Neural progenitor cell (in vitro differentiated cells): ENCODE data around the gene SLC6A18. TPM values are rescaled to one million over a fixed set of nuclear protein-coding genes. Genes with fewer than 3 reads are reported as not detected.

ENCODE experiments used
- DNase-seq: peaks from one replicate; pipeline ENCODE4 v3.0.0-alpha.2; 2016; ENCODE audit warnings: low spot score
- H2AFZ ChIP-seq: fragments of 200-600 bp; sonication (generic); replicated peaks from 2 replicates; pipeline ENCODE4 v1.6.1; 2016; ENCODE audit warnings: antibody characterized with exemption
- H3F3A ChIP-seq: fragments of 200-600 bp; sonication (generic); 2 replicates; pipeline ENCODE4 v1.6.1; 2016; ENCODE audit warnings: antibody characterized with exemption, low read depth
- H3K27ac ChIP-seq: fragments of 200-600 bp; sonication (generic); 2 replicates; pipeline ENCODE4 v1.5.1; 2016; ENCODE audit warnings: mild to moderate bottlenecking
- H3K27me3 ChIP-seq: fragments of 200-600 bp; sonication (generic); 2 replicates; pipeline ENCODE4 v1.6.1; 2016; ENCODE audit warnings: mild to moderate bottlenecking, moderate library complexity
- H3K36me3 ChIP-seq: fragments of 200-600 bp; sonication (generic); 2 replicates; pipeline ENCODE4 v1.5.1; 2016
- H3K4me1 ChIP-seq: fragments of 200-600 bp; sonication (generic); 2 replicates; pipeline ENCODE4 v1.6.1; 2016; ENCODE audit warnings: mixed run types
- H3K4me2 ChIP-seq: fragments of 200-600 bp; sonication (generic); 2 replicates; pipeline ENCODE4 v1.6.1; 2016
- H3K4me3 ChIP-seq: fragments of 200-600 bp; sonication (generic); 2 replicates; pipeline ENCODE4 v1.5.1; 2016
- H3K79me2 ChIP-seq: fragments of 200-600 bp; sonication (generic); 2 replicates; pipeline ENCODE4 v1.6.1; 2016; ENCODE audit warnings: low read depth
- H3K9ac ChIP-seq: fragments of 200-600 bp; sonication (generic); 2 replicates; pipeline ENCODE4 v1.6.1; 2016
- H3K9me3 ChIP-seq: fragments of 200-600 bp; sonication (generic); 2 replicates; pipeline ENCODE4 v1.5.1; 2016; ENCODE audit warnings: low read depth
- H4K20me1 ChIP-seq: fragments of 200-600 bp; sonication (generic); 2 replicates; pipeline ENCODE4 v1.6.1; 2016; ENCODE audit warnings: low read depth
- H3K27ac Mint-ChIP-seq: 3 replicates; pipeline ENCODE4 v1.8.0; 2021; ENCODE audit warnings: mixed read lengths
- H3K27me3 Mint-ChIP-seq: 2 replicates; pipeline ENCODE4 v1.8.0; 2022; ENCODE audit warnings: low read depth, mild to moderate bottlenecking, inconsistent platforms, moderate library complexity, mixed read lengths; ENCODE audit not compliant: insufficient read depth
- H3K36me3 Mint-ChIP-seq: 3 replicates; pipeline ENCODE4 v1.8.0; 2021; ENCODE audit warnings: mixed read lengths
- H3K4me1 Mint-ChIP-seq: 3 replicates; pipeline ENCODE4 v1.8.0; 2021; ENCODE audit warnings: mixed read lengths
- H3K4me3 Mint-ChIP-seq: 3 replicates; pipeline ENCODE4 v1.8.0; 2021; ENCODE audit warnings: mild to moderate bottlenecking, moderate library complexity, mixed read lengths
- H3K9me3 Mint-ChIP-seq: 3 replicates; pipeline ENCODE4 v1.8.0; 2020; ENCODE audit warnings: mixed read lengths
- EZH2 ChIP-seq: fragments of 200-600 bp; sonication (generic); IDR thresholded peaks from 2 replicates; pipeline ENCODE4 v1.6.1; 2017; ENCODE audit warnings: antibody characterized with exemption, mild to moderate bottlenecking, moderate library complexity
- EZH2phosphoT487 ChIP-seq: fragments of 200-600 bp; sonication (generic); IDR thresholded peaks from 2 replicates; pipeline ENCODE4 v1.6.1; 2017; ENCODE audit warnings: antibody characterized with exemption
- total RNA-seq: library from RNA; depleted of rRNA; stranded (reverse); fragments of >200 nt; gene quantifications from 2 replicates; pipeline ENCODE4 v1.2.3, GENCODE V29; 2015; ENCODE audit warnings: low replicate concordance
- TF ChIP-seq, protein P1 (sequence below): fragments of 200-600 bp; sonication (generic); IDR thresholded peaks from 2 replicates; pipeline ENCODE4 v1.5.1; 2017; ENCODE audit warnings: antibody characterized with exemption, mild to moderate bottlenecking

SLC6A18 gene
- total RNA-seq, 1 donor from 2014 or later: not detected

DNA sequence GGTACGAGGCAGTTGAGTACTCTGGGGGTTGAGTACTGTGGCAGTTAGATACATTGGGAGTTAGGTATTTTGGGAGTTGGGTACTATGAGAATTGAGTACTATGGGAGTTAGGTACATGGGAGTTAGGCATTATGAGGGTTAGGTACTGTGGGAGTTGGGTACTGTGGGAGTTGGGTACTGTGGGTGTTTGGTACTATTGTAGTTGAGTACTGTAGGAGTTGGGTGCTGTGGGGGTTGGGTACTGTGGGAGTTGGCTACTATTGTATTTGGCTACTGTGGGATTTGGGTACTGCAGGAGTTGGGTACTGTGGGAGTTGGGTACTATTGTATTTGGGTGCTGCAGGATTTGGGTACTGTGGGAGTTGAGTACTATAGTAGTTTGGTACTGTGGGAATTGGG, 28.6 kb upstream of the SLC6A18 start:
- no peak overlapping the region for H2AFZ ChIP-seq
- no peaks in the 10 kb centered on the region for H3K9me3 Mint-ChIP-seq
- H3K27ac ChIP-seq: no peak overlapping the region
- no peaks in the 10 kb centered on the region for H3K79me2 ChIP-seq
- no peak overlapping the region for H3K4me3 Mint-ChIP-seq
- H3K36me3 ChIP-seq: no peaks in the 10 kb centered on the region
- H3K9me3 ChIP-seq: no peaks in the 10 kb centered on the region
- peaks cover 8% of the 10 kb centered on the region for H3K27me3 ChIP-seq
- H3K4me1 ChIP-seq: peaks cover 6% of the 10 kb centered on the region
- no peak overlapping the region for H3K4me3 ChIP-seq
- peak overlapping the region; percentile 73 for H3K27ac Mint-ChIP-seq
- peaks cover 2% of the 10 kb centered on the region for H3K27me3 Mint-ChIP-seq
- no peak for TF ChIP-seq EZH2
- TF ChIP-seq, protein P1, sequence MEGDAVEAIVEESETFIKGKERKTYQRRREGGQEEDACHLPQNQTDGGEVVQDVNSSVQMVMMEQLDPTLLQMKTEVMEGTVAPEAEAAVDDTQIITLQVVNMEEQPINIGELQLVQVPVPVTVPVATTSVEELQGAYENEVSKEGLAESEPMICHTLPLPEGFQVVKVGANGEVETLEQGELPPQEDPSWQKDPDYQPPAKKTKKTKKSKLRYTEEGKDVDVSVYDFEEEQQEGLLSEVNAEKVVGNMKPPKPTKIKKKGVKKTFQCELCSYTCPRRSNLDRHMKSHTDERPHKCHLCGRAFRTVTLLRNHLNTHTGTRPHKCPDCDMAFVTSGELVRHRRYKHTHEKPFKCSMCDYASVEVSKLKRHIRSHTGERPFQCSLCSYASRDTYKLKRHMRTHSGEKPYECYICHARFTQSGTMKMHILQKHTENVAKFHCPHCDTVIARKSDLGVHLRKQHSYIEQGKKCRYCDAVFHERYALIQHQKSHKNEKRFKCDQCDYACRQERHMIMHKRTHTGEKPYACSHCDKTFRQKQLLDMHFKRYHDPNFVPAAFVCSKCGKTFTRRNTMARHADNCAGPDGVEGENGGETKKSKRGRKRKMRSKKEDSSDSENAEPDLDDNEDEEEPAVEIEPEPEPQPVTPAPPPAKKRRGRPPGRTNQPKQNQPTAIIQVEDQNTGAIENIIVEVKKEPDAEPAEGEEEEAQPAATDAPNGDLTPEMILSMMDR: no peak
- TF ChIP-seq EZH2phosphoT487: no peak
- no peaks in the 10 kb centered on the region for H4K20me1 ChIP-seq
- no peaks in the 10 kb centered on the region for H3K36me3 Mint-ChIP-seq
- H3K9ac ChIP-seq: no peak overlapping the region
- no peak for DNase-seq
- no peak overlapping the region for H3K4me2 ChIP-seq
- peaks cover 2% of the 10 kb centered on the region for H3K4me1 Mint-ChIP-seq
- peaks cover 15% of the 10 kb centered on the region for H3F3A ChIP-seq

DNA sequence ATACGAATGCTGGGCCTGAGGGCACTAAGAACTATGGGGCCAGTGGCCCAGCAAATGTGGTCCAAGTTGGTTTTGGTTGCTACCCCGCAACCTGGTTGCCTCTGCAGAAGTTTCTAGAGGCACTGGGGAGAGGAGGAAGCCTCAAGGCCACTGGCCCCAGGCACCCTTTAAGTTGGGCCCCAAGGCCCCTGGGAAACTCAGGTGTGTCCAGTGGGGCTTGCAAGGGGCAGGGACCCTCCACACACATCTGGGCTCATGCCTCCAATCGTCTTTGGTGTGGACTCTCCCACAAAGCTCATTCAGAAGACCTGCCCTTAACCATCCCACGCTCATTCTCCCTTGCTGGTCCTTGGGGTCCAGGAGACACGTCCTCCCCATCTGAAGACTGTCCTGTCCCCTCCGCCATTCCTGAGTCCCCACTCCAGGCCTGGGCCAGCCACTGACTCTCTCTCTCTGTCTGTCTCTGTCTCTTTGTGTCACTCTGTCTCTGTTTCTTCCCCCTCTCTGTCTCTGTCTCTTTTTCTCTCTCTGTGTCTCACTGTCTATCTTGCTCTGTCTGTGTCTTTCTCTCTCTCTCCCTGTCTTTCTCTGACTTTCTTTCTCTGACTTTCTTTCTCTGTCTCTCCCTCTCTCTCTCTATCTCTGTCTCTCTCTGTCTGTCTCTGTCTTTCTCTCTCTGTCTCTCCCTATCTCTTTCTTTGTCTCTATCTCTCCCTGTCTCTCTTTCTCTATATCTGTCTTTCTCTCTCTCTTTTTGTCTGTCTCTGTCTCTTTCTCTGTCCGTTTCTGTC, 27.1 kb upstream of the SLC6A18 start:
- Histone ChIP-seq H3K27me3 (peaks cover 5% of the 10 kb centered on the region), H3K4me2 (no peak overlapping the region), H3K9me3 (no peaks in the 10 kb centered on the region), H3K4me3 (no peak overlapping the region), H2AFZ (no peak overlapping the region), H3K27ac (no peak overlapping the region), H3K36me3 (no peaks in the 10 kb centered on the region), H3K9ac (no peak overlapping the region), H4K20me1 (no peaks in the 10 kb centered on the region), H3F3A (peaks cover 15% of the 10 kb centered on the region), H3K4me1 (peaks cover 6% of the 10 kb centered on the region), H3K79me2 (no peaks in the 10 kb centered on the region)
- H3K27ac Mint-ChIP-seq: no peak overlapping the region
- no peaks in the 10 kb centered on the region for H3K36me3 Mint-ChIP-seq
- H3K9me3 Mint-ChIP-seq: no peaks in the 10 kb centered on the region
- DNase-seq: no peak
- TF ChIP-seq EZH2phosphoT487 (no peak), EZH2 (no peak)
- TF ChIP-seq, protein P1: no peak
- peaks cover 2% of the 10 kb centered on the region for H3K4me1 Mint-ChIP-seq
- no peak overlapping the region for H3K4me3 Mint-ChIP-seq
- H3K27me3 Mint-ChIP-seq: peaks cover 2% of the 10 kb centered on the region

- Histone ChIP-seq H3K4me3 (no peak overlapping the region), H3K9me3 (no peaks in the 10 kb centered on the region), H3K27me3 (no peaks in the 10 kb centered on the region), H4K20me1 (no peaks in the 10 kb centered on the region), H3K4me1 (peaks cover 7% of the 10 kb centered on the region), H3K9ac (no peak overlapping the region), H3F3A (peaks cover 15% of the 10 kb centered on the region), H3K79me2 (no peaks in the 10 kb centered on the region), H3K27ac (no peak overlapping the region), H2AFZ (no peak overlapping the region), H3K4me2 (no peak overlapping the region), H3K36me3 (no peaks in the 10 kb centered on the region)
- no peak for TF ChIP-seq EZH2
- no peak for TF ChIP-seq EZH2phosphoT487
- TF ChIP-seq, protein P1: no peak
- DNase-seq: no peak
- Mint-ChIP-seq H3K27ac (no peak overlapping the region), H3K4me3 (no peak overlapping the region), H3K27me3 (peaks cover 2% of the 10 kb centered on the region), H3K4me1 (peaks cover 2% of the 10 kb centered on the region), H3K9me3 (no peaks in the 10 kb centered on the region), H3K36me3 (no peaks in the 10 kb centered on the region)
Measured at GRCh38 chr5:1199340-1199648, 25.9 kb upstream of the SLC6A18 start.
